Smooth muscle cell of the brain vasculature (primary cell): ENCODE data around the gene MARK4.

ENCODE experiments used
- DNase-seq: peaks from one replicate; pipeline ENCODE4 v3.0.0-alpha.2; 2012; ENCODE audit warnings: low read depth, low spot score

Gene MARK4

DNA sequence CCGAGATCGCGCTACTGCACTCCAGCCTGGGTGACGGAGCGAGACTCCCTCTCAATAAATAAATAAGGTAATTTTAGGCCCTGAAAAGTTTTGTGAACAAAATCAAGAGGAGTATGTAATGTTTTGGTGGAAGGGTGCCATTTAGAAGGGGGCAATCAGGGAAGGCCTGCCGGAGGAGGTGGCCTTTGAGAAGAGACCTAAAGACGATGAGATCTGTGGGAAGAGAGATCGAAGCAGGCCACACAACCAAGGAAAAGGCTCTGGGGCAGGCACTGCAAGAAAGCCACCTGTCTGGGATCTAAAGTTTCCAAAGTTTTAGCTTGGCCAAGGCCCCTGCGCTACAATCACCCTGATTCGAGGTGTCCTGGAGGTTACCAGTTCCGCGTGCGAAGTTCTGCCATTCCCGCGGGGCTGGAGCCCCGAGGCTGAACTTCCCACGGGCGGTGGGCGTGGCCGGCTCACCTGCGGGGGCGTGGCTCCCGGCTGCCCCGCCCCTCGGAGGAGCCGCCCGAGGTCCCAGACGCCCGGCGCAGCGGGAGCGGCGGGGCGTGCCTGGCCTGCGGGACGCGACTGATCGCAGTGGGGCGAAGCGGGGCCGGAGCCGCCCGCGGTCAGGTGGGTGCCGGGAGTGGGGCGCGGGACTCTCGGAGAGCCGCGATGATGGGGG is 89.3 kb downstream of the MARK4 start, which contains the start of gene KLC3:
Gene KLC3, plus strand, starts transcription at position 519 of the 667 bp plus-strand sequence. CDS start 4,792 bp downstream, outside the sequence.
- no peak for DNase-seq

DNA sequence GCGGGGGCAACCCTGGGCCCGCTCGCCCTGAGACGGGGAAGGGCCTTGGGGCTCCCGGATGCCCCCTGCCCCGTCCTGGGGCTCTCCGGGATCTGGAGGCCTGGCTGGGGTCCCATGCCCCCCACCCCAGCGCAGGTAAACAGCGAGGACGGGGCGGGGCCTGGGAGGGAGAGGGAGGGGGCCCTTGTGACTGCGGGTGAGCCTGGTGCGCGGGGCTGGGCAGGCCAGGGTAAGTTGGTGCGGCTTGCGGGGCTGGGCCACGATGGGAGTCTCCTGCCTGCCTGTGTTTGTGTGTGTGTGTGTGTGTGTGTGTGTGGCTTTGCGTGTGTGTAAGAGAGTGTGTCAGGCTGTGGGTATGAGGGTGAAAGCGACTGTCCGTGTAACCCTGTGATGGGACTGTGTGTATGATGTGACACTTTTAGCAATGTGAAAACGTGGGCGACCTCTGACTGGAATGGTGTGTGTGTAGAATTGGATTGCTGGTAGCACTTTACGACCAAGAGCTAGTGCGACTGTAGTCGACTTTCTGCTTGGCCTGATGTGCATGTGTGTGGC is 89.9 kb downstream of the MARK4 start:
- no peak for DNase-seq

DNA sequence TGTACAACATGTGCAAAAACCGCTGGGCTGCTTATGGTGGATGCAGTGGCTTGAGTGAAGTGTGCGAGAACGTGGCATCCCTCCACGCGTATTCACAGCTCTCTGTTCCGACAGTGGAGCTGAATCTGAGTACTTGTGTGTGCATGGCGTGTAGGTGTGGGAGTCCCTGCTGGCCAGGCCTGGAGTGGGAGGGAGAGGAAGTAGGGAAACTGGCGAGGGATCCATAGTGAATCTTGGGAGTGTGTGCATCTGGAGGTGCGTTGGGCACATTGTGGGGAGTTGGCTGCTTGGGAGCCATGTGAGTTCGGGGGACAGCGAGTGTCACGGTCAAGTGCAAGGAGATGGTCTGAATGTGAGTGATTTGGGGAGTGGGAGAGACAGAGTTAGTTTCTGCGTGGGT is 91.8 kb downstream of the MARK4 start:
- DNase-seq, result no peak

DNA sequence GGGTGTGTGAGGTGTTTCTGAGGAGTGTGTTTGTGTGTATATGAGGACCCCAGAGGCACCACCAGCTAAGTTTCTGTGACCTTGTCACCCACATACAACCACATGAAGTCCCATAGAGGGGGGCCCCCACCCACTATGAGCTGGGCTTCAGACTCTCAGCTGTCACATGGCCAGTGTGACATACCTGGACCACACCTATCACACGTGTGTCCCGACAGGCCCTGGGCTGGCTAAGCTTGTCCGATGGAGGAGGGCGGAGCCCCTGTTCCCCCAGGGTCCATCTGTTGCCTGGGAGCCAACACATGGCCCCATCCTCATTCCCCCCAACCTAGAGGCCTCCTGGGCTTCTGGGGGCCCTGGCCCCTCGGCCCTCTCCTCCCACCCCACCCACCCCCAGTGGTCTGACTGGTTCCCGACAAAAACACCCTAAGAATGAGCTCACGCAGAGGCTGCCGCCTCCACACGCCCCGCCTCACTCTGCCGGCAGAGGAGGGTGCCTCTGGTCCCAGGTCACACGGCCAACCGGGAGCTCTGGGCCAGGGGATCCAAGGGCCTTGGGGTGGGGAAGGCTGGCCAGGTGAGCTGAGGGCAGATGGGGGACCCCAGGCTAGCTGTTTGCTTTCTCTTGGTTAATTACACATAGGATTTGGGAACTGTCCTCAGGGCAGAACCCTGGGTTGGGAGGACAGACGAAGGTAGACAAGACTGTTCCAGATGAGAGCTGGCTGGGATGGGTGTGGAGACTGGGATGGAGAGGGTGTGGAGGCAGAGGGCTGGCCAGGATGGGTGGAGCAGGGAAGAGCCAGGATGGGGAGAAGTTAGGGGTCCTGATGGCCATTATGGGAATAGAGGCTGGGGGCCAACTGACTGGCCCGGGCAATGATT is 93.8 kb downstream of the MARK4 start:
- DNase-seq, result no peak

- no peak for DNase-seq
Measured at GRCh38 chr19:45345506-45345860, 94.4 kb downstream of the MARK4 start.

DNA sequence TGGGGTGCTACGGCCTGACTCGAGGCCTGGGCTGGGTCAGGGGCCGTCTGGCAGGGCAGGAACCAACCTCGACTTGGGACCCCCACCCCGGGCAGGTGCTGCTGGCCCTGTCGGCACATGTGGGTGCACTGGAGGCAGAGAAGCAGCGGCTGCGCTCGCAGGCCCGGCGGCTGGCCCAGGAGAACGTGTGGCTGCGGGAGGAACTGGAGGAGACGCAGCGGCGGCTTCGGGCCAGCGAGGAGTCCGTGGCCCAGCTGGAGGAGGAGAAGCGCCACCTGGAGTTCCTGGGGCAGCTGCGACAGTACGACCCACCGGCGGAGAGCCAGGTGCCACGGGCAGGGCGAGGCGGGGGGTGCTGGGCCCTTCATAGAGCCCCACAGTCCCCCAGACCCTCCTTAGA is 95.4 kb downstream of the MARK4 start:
- no peak for DNase-seq

DNA sequence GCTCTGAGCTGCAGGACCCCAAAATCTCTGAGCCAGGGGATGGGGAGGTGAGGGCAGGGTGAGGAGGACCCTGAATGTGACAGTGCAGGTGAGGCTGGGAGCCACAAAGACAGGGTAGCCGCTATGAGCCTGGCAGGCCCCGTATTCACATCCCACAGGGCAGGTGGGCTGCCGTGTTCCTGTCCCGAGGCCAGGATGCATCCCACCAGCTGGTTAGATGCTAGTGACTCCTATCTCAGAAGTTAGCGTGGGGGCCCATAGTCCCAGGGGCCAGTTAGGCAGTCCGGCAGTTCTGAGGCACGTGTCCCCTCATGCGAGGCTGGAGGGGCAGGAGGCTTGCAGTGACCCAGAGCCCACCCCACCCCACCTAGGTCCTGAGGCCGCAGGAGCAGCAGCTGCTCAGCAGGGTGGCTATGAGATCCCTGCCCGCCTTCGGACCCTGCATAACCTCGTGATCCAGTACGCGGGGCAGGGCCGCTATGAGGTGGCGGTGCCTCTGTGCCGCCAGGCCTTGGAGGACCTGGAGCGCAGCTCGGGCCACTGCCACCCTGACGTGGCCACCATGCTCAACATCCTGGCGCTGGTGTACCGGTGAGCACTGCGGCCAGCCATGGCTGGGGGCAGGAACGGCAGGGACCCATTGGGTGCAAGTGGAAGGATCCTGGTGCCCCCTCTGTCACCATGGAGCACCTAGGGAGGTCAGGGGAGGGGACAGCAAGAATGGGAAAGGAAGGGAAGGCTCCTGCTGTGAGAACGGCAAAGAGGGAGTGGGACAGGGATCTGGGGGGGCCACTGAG is 96.7 kb downstream of the MARK4 start:
- no peak for DNase-seq

DNA sequence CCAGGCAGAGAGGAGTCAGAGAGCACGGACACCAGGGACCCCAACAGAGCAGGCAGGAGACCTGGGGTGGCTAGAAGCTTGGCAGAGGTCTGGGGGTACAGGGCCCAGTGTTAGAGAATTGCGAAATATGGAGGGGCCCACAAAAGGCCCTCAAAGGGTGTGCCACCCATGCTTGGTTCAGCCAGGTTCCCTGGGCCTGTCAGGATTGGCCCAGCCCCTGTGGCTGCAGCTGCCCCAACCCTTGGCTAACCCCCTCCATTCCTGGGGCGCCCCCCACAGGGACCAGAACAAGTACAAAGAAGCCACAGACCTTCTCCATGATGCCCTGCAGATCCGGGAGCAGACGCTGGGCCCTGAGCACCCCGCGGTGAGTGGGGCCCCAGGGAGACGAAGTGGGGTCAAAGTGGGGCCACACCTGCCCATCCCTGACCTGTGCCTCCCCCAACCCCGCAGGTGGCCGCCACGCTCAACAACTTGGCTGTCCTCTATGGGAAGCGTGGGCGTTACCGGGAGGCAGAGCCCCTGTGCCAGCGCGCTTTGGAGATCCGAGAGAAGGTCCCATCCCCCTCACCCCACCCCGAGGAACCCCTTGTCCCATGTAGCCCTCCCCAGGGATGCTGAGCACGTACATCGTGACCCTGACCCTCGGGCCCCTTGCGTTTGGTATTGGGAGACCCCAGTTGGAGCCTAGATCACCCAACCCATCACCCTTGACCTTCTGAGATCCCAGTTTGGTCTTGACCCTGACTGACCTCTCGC is 97.5 kb downstream of the MARK4 start:
- no peak for DNase-seq

- no peak for DNase-seq
Measured at GRCh38 chr19:45349126-45349415, 98.0 kb downstream of the MARK4 start.

DNA sequence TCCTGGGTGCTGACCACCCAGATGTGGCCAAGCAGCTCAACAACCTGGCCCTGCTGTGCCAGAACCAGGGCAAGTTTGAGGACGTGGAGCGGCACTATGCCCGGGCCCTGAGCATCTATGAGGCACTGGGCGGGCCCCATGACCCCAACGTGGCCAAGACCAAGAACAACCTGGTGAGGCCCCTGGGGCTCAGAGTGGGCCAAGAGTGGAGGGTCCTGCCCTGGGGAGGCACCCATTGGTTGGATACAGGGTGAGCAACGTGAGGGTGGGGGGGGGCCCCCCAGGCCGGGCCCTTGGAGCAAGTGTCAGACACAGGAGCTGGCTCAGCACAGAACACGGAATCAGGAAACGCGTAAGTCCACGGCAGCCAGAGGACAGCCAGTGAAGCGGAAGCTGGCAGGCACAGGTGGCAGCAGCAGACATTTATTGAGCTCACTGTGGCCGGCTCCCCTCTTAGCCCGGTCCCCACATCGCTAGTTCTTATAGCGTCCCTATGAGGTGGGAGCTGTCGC is 98.4 kb downstream of the MARK4 start:
- DNase-seq, result no peak

GRCh38 chr19:45350477-45351058 is 99.5 kb downstream of the MARK4 start:
- DNase-seq, result no peak

- no peak for DNase-seq
Measured at GRCh38 chr19:45351401-45351952, 100.4 kb downstream of the MARK4 start.

- no peak for DNase-seq
Measured at GRCh38 chr19:45352062-45352461, 101.0 kb downstream of the MARK4 start.

- DNase-seq, result no peak
Measured at GRCh38 chr19:45352471-45352870, 101.4 kb downstream of the MARK4 start.

- DNase-seq, result no peak
Measured at GRCh38 chr19:45352914-45353796, 102.1 kb downstream of the MARK4 start.

GRCh38 chr19:45354241-45354842 is 103.3 kb downstream of the MARK4 start:
- DNase-seq, result no peak
